ENCODE data around the gene NRCAM. TPM values are rescaled to one million over a fixed set of nuclear protein-coding genes. Genes with fewer than 3 reads are reported as not detected.

Gene NRCAM
- total and polyA plus RNA-seq, 2 of the 8 experiments (the other 6 are each of a cell fraction or from before 2014, with no cell fraction given), result 2.7 to 3.8 TPM

GRCh38 chr7:108145401-108145800, 310.8 kb downstream of the NRCAM start:
- Histone ChIP-seq H3K27ac (ENCODE audit: low read depth, low read length) (no peak overlapping the region), H3K23me2 (ENCODE audit: low read depth, low read length) (no peaks in the 10 kb centered on the region), H4K20me1 (replicated peaks in 1 of 2; ENCODE audit: control insufficient read depth in 1 of 2, insufficient read depth in 2 of 2, low read length in 2 of 2) (no peaks in the 10 kb centered on the region), H2BK12ac (ENCODE audit: low read depth, low read length) (no peak overlapping the region), H3K4ac (replicated peaks; ENCODE audit: insufficient read length, low read depth, low read length) (no peak overlapping the region), H3K79me2 (ENCODE audit: control insufficient read depth in 1 of 2, insufficient read depth in 2 of 2, low read length in 2 of 2) (no peaks in the 10 kb centered on the region), H4K8ac (ENCODE audit: extremely low read depth, insufficient read depth, low read length) (peak overlapping the region; percentile 53; the same call in 1 of the 2 replicates), H3K79me1 (ENCODE audit: low read depth, low read length) (no peaks in the 10 kb centered on the region), H4K91ac (replicated peaks; ENCODE audit: insufficient read length, low read length) (no peak overlapping the region), H2BK120ac (replicated peaks; ENCODE audit: low read depth, low read length) (no peak overlapping the region), H2AK5ac (ENCODE audit: low read depth, low read length) (no peak overlapping the region), H3K23ac (ENCODE audit: insufficient read length) (no peak overlapping the region), H3K18ac (ENCODE audit: extremely low read depth, low read length) (peak overlapping the region; percentile 56; the same call in 1 of the 2 replicates), H4K5ac (ENCODE audit: insufficient read length, low read depth, low read length) (no peak overlapping the region), H3K4me2 (ENCODE audit: insufficient read depth in 1 of 2, low read depth in 2 of 2, low read length in 2 of 2) (peak overlapping the region; percentile 23 to 100), H3K9me3 (ENCODE audit: insufficient read depth in 2 of 2, low read depth in 1 of 2, low read length in 1 of 2) (no peaks in the 10 kb centered on the region), H2BK20ac (ENCODE audit: low read length) (no peak overlapping the region), H2AFZ (ENCODE audit: low read length) (peak overlapping the region; percentile 100; the same call in 1 of the 2 replicates), H3K4me3 (ENCODE audit: extremely low read depth in 1 of 4, insufficient read depth in 2 of 4, low read depth in 3 of 4, low read length in 4 of 4) (peak overlapping the region in 2 of 4 experiments; percentile 30 to 81; a peak in 4 of 8 replicates), H3K56ac (replicated peaks; ENCODE audit: insufficient read length, low read depth, low read length) (no peak overlapping the region), H3K4me1 (replicated peaks in 1 of 4; ENCODE audit: control insufficient read depth in 3 of 4, insufficient read depth in 4 of 4, low read length in 3 of 4) (peaks cover 0 to 5% (median 0%) of the 10 kb centered on the region in 4 experiments; a peak in 3 of 7 replicates), H3K27me3 (replicated peaks in 1 of 4; ENCODE audit: control insufficient read depth in 3 of 4, extremely low read depth in 1 of 4, insufficient read depth in 3 of 4, low read length in 3 of 4) (no peaks in the 10 kb centered on the region), H2BK5ac (ENCODE audit: low read depth, low read length) (no peak overlapping the region), H3K9ac (replicated peaks in 1 of 4; ENCODE audit: extremely low read depth in 1 of 4, low read depth in 3 of 4, low read length in 3 of 4) (no peak overlapping the region), H2BK15ac (ENCODE audit: low read length) (no peak overlapping the region), H3K36me3 (ENCODE audit: control insufficient read depth in 2 of 4, insufficient read depth in 4 of 4, low read length in 3 of 4) (no peaks in the 10 kb centered on the region), H3K14ac (ENCODE audit: insufficient read length) (no peak overlapping the region)
- CTCF ChIA-PET (ENCODE audit: partially characterized antibody), result interaction anchor here (0.6 to 5.0 kb wide), 44 partner anchors 9 to 367 kb away, joined by 3 to 64 read pairs (median 4); partner anchors contain the start of gene LAMB4
- DNase-seq (ENCODE audit: low read depth in 1 of 2, low spot score in 2 of 2) (peak in 1 of 2 experiments; percentile 50), FAIRE-seq (no peak)
- TF ChIP-seq BACH1 (IDR thresholded peaks at IDR 0.05; ENCODE audit: low read length) (no peak), GTF2F1 (IDR thresholded peaks at IDR 0.05; ENCODE audit: borderline replicate concordance, low read depth, low read length) (no peak), TEAD4 (IDR thresholded peaks at IDR 0.05; ENCODE audit: low read depth, low read length) (no peak)
- 70% methylated on average over 4 of the region's 8 CpGs; no CpG with 5 or more reads in 1 of the 2 experiments for WGBS, 2 experiments (ENCODE audit: extremely low coverage in 1 of 2, insufficient coverage in 1 of 2, insufficient read length in 1 of 2, insufficient replicate concordance in 2 of 2, low coverage in 1 of 2, low lambda C conversion rate in 2 of 2, missing lambda C conversion rate in 1 of 2)
- POLR2A ChIA-PET (ENCODE audit: partially characterized antibody), result interaction anchor here (0.6 kb wide), 1 partner anchor 945 kb away, joined by 3 read pairs; no protein-coding TSS in a partner anchor

Data from H1 (cell line).